ENCODE measurements around the gene USP35.

USP35 gene

DNA sequence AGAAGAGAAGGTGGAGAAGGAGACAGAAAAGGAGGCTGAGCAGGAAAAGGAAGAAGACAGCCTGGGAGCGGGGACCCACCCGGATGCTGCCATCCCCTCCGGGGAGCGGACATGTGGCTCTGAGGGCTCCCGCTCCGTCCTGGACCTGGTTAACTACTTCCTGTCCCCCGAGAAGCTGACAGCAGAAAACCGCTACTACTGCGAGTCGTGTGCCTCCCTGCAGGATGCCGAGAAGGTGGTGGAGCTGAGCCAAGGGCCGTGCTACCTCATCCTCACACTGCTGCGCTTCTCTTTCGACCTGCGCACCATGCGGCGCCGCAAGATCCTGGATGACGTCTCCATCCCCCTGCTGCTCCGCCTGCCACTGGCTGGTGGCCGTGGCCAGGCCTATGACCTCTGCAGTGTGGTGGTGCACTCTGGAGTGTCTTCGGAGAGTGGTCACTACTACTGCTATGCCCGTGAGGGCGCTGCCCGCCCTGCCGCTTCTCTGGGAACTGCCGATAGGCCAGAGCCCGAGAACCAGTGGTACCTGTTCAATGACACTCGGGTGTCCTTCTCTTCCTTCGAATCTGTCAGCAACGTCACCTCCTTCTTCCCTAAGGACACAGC is 21.4 kb downstream of the USP35 start:
- no peak overlapping the region for H3K4me3 ChIP-seq (ENCODE audit: low read length)
- TF ChIP-seq ZNF274 (IDR thresholded peaks at IDR 0.05; ENCODE audit: low read depth, low read length): no peak

DNA sequence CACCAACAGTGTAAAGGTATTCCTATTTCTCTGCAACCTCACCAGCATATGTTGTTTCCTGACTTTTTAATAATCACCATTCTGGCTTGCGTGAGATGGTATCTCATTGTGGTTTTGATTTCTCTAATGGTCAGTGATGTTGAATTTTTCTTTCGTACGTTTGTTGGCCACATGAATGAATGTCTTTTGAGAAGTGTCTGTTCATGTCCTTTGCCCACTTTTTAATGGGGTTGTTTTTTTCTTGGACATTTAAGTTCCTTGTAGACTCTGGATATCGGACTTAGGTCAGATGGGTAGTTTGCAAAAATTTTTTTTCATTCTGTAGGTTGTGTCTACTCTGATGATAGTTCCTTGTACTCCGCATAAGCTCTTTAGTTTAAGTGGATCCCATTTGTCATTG is 22.8 kb downstream of the USP35 start:
- TF ChIP-seq ZNF274 (IDR thresholded peaks at IDR 0.05; ENCODE audit: low read depth, low read length): no peak
- no peak overlapping the region for H3K4me3 ChIP-seq (ENCODE audit: low read length)

DNA sequence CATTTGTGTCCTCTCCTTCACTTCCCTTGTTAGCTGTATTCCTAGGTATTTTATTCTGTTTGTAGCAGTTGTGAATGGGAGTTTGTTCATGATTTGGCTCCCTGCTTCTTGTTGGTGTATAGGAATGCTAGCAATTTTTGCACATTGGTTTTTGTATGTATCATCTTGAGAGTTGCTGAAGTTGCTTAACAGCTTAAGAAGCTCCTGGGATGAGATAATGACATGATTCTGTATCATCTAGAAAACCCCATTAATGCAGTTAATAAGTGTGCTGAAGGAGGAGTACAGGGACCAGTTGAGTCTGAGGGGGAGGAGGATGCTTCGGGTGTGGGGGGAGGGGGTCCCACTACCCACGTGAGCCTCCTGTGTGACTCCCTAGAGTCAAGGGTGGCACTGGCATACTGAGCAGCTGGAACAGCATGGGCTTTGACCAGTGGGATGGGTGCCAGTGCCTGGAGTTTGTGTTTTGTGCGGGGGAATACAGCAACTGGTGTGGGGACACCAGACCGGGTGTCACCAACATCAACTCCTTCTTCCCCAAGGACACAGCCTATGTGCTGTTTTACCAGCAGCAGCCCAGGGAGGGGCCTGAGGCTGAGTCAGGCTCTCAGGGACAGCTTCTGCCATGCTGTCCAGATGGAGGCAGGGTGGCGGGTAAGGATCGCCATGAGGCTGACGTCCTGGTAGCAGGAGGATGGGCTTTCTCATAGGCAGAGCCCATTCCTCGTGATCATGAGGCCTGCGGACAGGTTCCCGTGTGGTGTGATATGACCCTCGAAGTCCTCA is 24.1 kb downstream of the USP35 start:
- H3K4me3 ChIP-seq (ENCODE audit: low read length): no peak overlapping the region
- TF ChIP-seq ZNF274 (IDR thresholded peaks at IDR 0.05; ENCODE audit: low read depth, low read length): no peak

DNA sequence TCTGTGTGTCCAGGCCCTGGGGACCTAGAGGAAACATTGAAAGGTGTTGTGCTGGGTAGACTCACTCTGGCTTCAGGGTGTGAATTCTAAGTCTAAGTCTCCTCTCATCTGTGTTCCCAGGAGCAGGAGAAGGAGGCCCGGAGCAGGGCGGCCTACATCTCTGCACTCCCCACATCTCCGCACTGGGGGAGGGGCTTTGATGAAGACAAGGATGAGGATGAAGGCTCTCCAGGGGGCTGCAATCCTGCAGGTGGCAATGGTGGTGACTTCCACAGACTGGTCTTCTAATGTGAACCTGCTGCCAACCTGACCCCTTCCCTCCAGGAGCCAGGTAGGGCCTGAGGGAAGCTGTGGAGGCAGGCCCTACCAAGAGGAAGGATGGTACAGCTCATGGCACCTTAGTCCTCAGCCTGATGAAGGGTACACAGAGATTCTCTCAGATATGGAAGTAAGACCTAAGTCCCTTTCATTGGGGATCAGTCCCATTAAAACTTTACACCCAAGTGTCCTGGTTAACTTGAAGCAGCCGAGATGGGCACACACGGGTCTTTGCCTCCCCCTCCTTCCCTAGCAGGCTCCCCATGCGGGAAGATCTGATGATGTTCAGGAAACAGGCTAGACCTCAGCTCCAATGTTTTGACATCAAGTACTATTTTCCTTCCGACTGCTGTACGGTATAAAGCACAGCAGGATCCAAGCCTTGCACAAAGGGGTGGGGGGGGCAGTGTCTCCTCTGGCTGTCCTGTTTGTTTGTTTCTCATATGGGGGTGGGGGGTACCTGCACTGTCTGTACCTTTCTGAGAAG is 25.0 kb downstream of the USP35 start:
- no peak for TF ChIP-seq ZNF274 (IDR thresholded peaks at IDR 0.05; ENCODE audit: low read depth, low read length)
- H3K4me3 ChIP-seq (ENCODE audit: low read length): no peak overlapping the region

DNA sequence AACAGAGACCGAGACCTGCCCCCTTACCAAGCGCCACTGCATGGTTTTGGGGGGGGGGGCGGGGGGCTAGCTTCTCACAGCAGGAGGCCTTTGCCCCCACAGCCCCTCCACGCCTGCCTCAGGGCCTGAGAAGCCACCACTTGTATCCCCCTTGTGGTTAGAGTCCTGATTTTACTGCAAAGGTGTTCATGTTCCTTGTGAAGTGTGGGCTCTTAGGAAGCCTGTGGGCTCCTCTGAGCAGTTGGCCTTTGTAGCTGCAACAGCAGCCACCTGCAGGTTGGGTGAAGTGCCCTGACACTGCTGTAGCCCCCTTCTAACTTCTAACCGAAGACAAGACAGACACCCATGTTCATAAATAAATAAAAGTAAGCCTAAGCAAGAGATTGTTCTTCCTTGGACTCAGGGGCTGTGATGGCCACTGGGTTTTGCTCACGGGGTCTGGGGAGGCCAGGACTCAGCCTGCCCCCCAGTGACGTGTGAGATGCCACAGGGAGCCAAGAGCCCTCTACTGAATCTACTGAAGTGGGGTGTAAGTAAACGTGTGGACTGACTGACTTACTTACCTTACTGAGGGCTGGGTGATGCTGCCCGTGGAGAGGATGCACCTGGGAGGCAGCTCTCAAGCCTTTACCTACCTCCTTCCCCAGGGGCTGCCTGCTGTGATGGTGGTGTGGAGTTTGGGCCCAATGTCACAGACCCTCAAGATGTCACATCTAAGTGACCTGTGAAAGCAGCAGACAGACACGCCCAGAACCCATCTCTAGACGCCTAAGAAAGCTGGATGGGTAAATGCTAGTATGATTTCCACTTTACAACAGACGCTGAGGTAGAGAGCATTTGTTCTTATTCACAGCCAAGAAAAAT is 25.8 kb downstream of the USP35 start:
- no peak for TF ChIP-seq ZNF274 (IDR thresholded peaks at IDR 0.05; ENCODE audit: low read depth, low read length)
- no peak overlapping the region for H3K4me3 ChIP-seq (ENCODE audit: low read length)

DNA sequence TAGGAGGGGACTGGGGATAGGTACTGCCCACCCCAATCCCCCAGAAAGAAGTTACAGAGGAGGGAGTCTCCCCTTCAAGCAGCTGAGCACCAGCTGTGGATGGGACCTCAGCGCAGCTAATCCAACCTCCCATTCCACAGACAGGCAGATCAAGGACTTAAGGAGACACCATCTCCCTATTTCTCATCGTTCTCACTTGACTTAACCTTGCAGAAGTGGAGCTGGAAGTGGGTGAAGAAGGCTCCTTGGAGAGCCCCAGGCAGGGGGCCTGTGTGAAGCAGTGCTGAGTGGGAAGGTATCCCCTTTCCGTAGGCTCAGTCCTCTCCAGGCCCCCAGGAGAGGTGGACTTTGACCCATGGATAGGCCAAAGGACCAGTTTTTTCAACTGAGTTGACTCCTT is 27.3 kb downstream of the USP35 start:
- TF ChIP-seq ZNF274 (IDR thresholded peaks at IDR 0.05; ENCODE audit: low read depth, low read length): no peak
- H3K4me3 ChIP-seq (ENCODE audit: low read length): no peak overlapping the region

DNA sequence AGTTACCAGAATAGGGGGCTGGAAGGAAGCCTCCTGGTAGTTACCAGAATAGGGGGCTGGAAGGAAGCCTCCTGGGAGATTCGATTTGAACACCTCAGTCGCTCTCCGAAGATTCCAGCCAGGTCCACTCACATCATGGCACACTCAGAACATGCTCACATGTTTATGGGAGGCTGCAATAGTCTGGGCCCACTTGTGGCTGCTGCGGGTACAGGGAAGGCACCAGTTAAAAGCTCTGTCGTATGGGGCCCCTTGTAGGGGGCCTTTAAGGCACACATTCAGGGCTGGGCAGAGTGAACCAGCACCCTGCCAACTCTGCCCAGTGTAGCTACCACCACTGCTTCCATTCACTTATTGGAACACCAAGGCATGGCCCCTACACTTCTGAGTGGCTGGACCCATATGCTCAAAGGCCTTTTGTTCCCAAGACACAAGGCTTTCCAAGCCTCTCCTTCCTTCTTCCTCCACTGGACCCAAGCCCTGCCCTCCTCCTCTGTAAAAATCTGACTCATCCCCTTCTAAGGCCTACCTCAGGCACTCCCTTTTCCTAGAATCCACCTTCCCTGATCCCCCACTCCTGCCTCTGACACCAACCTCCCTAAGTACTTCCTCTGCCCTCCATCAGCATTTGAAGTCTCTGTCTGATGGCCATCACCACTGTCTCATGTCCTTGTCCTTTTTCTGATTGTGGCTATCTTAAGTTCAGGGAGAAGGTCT is 28.0 kb downstream of the USP35 start:
- no peak for TF ChIP-seq ZNF274 (IDR thresholded peaks at IDR 0.05; ENCODE audit: low read depth, low read length)
- no peak overlapping the region for H3K4me3 ChIP-seq (ENCODE audit: low read length)

DNA sequence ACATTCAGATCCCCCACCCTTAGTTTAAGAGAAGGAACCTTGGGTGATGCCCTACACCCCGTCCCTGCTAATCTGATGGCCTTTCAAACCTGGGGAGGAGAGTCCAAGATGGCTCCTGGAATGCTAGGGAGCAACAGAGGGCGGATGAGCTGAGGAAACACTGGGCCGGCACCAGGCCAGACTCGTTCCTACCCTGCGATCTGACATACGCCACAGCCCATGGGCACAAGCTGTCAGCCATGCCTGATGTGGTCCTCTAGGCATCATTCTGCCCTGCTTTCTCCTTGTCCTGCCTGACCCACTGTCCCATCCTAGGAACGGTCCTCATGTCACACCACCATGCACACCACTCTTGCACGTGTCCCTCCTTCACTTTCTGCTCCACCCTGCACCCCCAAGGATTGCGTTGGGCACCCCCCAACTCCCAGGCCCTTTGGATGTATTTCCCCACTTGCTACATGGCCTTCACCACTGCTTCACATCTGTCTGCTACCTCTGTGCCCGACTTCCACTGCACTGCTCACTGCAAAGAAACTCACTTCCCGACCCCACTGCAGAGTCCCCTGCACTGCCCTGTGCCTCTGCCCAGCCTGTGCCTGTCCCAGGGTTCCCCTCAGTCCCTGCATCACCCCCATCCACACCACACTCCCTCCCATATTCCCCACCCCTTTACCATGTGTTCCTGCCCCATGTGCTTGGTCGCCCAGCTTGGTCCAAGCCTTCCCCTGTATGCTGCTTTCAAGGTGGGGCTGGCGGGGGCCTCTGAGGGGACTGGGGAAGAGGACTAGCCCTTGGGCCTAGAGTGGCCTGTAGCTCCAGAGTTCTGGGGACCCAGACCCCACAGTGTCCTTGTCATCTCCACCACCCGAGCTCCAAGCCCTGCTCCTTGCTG is 29.2 kb downstream of the USP35 start:
- H3K4me3 ChIP-seq (ENCODE audit: low read length): no peak overlapping the region
- TF ChIP-seq ZNF274 (IDR thresholded peaks at IDR 0.05; ENCODE audit: low read depth, low read length): no peak

DNA sequence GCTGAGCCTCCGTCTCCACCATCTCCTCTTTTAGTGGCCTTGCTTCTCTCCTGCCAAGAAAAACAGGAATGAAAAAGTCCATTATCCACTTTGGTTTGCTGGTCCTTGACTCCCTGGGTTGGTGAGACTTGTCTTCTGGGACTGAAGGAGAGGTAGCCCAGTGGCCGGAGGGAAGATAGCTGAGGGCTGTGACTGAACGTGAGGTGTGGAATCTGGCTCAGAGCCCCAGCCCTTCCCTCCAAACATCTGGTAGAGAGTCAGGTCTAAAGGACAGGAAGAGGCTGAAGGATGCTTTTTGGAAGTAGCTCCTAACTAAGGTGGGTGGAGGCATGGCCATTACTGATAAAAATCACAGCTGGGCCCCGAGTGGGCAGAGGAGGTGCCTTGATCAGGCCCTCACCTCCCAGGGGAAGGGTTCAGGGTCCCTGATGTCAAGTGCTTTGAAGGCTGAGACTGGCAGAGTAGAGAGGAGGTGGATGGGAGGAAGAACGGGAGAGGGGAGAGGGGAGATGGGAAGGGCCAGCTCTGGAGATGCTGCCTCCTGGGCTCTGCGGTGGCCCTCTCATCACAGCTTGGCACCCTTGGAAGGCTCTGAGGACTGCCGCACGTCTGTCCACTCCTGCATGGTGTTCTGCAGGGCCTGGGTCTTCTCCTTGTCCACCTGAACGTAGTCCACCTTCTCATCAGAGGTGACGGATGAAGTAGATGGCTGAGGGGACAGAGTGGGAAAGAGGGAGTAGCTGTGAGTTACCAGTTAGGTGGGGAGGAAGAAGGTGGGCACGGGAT is 30.2 kb downstream of the USP35 start:
- H3K4me3 ChIP-seq (ENCODE audit: low read length): no peak overlapping the region

DNA sequence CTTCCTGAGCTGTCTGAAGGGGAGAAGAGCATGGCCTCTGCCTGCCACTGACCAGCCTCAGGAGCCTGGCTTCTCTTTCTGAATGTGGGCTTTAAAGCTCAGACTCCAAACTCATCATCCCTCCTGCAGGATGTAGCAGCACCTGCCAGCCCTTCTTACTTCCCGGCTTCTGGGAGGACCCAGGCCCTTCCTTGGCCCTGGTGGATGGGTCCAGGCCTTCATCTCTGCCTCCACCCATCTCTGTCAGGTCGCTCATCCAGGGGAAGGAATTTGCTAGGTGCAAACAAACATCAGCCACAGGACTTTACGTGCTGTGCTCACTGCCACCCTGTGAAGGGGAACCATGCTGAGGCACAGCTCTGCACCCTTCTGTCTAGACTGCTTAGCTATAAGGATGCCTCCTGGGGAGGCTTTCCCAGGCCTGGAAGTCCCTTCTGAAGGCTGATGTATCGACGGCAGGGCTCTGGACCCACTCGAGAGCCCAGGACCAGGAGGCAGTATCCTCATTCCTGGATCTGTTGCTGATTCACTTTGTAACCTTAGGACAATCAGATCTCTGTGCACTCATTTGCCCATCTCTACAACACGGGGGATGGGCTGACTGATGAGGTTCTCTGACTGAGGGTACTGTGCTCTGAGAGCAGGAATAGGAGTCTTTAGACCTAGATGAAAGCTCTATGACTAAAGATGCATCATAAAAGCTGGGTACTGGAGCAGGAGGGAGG is 30.9 kb downstream of the USP35 start:
- no peak overlapping the region for H3K4me3 ChIP-seq (ENCODE audit: low read length)
- TF ChIP-seq ZNF274 (IDR thresholded peaks at IDR 0.05; ENCODE audit: low read depth, low read length): no peak

More for the DNA sequence above, 30.2 kb downstream of the USP35 start:
- no peak for TF ChIP-seq ZNF274 (IDR thresholded peaks at IDR 0.05; ENCODE audit: low read depth, low read length)
